Activated CD4-positive, alpha-beta T cell treated with anti-CD3 and anti-CD28 coated beads, Interleukin-2, amount 50 U/mL, for 24 hours (primary cell): ENCODE measurements around the gene SPAG17.

Source experiments
- DNase-seq, 2 donors: peaks; one replicate each; pipeline ENCODE4 v3.0.0-alpha.2; 2020; ENCODE audit warnings: low read depth in 1 of 2, low spot score in 1 of 2

SPAG17 gene

DNA sequence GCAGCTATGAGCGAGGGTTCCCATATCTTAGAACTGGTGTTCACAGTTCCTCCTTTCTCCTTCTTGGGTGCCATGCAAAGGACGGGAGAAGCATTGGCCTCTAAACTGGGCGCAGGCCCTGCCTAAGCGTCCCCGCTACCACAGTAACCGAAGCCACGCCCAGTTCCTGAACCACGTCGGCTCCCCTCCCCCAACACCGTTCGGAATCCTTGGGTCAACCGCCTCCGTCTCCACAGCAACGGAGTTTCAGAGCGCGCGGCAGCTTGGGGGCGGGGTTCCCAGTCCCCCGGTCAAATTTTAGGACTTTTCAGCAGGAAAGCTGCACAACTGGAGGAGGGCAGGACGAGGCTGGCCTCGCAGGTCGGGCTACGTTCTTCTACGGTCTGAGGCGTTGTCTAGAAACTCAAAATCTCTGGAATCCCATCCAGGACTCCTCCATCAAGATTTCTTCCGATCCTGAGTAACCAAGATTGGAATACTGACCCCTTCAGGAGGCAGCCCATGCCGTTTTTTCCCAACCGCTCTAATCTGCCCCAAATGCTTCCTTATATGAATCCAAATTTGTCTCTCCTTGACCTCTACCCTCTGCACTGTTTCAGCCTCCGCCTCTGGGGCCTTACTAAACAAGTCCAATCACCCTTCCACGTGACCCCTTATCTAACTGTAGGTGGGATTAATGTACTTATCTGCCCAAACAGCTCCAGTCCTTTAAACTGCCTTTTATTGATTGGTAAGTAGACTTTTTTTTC lies at the start of gene SPAG17:
SPAG17 (minus strand) TSS at position 145 of the 749 bp plus-strand sequence; CDS start at position 74, 71 bp downstream.
- DNase-seq, result no peak

DNA sequence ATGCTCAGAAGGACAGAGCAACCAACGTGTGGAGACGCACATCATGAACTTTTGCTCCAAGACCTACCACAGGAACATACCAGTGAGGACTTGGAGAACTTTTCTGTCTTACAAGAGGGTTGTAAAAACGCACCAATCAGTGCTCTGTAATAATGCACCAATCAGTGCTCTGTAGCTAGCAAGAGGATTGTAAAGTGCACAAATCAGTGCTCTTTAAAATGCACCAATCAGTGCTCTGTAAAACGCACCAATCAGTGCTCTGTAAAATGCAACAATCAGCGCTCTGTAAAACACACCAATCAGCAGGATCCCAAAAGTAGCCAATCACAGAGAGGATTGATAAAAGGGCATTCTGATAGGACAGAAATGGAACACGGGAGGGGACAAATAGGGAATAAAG lies 40.4 kb upstream of the SPAG17 start:
- DNase-seq, result no peak

DNA sequence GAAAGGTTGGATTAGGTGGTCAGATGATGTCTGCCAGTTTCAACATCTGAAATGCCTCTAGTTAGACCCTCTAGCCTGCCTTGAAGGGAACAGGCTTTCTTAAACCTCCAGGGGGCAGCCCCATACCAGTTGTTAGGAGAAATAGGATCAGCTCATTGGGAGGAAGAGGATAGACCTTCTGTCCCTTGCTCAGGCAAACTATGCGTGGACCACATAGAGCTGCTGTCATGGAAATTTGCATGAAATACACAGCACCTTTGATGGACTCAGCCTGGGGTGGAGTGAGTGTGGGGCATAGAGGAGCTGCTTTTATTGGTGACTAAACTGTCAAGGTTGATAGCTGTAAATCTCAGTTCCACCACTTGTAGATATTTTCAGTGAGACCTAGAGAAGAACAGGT lies 38.4 kb upstream of the SPAG17 start:
- no peak for DNase-seq

DNA sequence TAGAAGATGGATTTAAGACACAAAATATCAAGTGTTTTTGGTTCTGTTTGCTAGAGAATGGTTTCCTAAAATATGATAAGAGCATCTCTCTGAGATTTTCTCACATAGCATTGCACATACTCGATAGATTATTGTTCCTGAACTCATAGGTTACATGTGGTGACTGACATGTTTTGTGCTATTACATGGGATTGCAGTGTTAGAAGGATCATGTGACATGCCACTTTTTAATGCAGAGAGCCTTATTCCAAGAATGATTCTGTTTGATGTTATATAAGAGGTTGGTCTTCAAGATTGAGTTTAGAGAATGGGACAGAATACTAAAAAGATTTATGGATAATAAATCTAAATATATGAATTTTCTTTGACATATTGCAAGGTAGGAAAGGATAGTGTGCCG lies 34.4 kb upstream of the SPAG17 start:
- DNase-seq, result no peak

DNA sequence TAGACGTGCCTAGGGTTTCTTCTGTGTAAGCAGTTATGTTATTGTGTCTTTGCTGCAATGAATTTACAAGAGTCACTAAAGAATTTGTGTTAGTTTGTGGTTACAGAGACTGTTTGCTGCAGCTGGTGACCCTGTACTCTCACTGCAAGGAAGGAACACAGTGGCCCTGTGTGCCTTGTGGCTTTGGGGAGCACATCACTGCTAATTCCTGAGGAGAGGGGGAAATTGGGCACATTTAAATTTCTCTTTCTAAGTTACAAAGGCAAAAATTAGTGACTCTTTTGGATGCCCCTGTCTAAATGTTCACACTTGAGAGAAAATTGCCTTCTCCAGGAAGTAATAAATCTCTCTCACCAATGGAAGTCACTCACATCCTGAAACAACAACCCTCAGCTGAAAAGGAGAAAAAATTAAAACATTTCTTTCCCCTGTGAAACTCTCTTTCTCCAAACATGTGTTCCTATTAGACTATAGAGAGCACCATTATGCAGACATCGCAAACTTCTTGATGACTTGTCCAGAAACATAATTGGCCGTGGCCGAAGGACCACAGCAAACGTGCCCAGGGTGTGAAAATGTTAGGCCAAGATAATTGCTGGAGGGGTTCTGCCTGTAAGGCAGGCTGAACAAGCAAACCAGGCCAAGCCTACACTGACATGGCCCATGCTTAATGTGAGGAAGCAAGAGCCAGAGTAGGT lies 32.3 kb upstream of the SPAG17 start:
- no peak for DNase-seq

DNA sequence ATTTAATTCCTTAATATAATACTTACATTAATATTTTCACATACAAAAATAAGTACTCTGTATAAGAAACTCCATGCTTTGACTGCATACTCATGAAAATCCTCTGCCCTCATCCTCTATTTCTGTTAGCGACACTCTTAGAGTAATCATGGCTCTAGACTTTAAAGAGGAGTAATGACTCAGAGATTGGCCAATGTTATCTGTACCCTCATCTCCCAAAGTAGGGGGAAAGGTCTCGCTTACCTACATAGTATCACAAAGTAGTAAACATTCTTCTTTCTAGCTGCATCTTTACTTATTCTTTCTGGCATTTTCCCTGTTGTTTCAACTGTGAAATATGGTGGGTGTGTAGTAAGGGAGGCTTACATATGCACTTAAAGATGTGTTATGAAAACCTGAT lies 29.8 kb upstream of the SPAG17 start:
- no peak for DNase-seq

DNA sequence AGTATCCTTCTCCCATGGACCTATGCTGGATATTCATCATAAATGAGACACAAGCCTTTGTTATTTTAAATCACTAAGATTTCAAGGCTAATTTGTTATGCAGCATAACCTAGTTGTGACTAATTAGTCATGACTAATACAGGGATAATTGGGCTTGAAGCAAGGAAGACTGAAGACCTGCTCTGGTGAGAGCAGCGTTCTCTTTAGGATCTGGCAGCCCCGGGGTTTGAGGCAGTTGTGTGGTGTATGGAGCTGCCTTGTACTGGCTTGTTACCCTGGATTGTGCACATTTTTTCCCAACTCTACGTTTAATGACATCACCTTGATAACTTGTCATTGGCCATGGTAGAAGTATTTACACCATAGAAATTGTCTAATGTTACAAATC lies 25.7 kb upstream of the SPAG17 start:
- DNase-seq, result no peak

DNA sequence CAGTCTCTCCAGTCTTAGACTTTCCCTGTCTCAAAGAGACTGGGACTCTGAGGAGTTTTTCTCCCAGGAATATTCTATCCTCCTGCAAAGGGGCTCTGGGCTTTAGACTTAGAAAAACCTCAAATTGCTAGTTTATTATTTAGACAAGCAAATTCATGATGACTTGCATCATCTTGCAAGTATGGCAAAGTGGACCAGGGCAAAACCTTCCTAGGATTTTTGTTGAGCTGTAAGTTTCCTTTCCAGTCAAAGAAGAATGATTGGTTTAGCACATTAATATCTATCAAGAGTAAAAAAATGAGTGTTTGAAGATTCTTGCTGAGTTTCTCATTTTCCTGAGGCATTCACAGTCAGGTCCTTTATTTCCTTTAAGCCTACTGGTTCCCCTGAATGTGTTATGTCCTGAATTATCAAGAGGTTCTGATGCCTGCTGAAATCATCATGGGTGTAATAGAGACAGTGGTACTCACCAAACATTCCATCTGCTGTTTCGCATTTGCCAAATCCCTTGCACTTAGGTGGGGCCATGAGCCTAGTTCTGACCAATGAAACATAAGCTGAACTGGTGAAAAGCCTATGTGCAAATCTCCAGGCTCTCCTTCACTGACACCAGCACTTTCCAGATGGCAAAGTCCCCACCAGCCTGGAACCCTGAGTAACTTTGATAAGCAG lies 25.2 kb upstream of the SPAG17 start:
- DNase-seq, result no peak

DNA sequence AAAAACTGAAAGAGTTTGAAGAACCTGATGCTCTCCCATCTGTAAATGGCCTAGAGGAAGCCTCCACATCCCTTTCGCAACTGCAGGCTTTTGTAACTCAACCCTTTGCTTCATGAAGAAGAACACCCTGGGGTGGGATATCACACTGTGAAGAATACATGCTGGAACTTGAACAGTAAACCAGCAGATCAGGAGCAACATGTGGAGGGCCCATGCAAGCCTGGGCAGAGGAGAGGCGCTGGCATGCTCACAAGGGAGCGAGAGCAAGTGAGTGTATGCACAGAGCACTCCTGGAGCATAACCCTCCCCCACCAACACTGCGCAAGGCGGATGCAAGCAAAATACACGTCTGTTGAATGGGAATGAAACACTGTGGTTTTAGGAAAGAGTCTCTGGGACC lies 24.6 kb upstream of the SPAG17 start:
- no peak for DNase-seq

DNA sequence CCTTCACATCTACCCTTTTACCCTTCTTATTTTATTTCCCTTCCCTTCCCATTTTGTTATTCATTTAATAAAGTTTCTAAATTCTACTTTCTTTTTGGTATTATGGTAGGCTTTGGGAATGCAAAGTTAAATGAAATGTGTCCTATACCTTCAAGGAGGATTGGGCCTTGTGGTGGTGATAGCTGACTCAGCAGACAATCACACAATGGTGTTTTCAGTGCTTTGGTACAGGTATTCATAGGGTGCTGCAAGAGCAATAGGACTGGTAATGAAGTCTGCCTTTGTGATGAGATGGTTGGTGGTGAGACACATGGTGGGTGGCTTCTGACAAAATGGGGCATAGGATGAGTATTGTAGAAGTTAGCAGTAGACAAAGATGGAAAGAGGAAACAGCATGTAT lies 21.9 kb upstream of the SPAG17 start:
- DNase-seq, result no peak

DNA sequence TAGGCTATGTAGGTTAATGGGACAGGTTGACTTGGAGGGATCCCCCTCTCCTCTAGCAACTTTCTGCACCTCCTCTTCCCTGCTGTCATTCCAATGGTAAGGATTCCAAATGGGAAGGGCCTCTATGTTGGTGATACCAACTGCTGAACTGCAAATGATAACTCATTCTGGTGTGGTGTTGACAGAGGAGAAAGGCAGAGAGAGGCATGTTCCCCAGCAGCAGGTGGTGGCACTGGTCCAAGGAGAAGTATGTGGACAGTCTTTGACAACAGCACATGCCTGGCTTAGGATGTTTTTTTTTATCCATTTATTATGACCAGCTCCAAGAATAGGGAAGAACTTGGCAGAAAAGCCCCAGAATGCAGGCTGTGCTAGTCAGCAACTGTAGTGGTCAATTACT lies 19.6 kb upstream of the SPAG17 start:
- DNase-seq, result no peak

DNA sequence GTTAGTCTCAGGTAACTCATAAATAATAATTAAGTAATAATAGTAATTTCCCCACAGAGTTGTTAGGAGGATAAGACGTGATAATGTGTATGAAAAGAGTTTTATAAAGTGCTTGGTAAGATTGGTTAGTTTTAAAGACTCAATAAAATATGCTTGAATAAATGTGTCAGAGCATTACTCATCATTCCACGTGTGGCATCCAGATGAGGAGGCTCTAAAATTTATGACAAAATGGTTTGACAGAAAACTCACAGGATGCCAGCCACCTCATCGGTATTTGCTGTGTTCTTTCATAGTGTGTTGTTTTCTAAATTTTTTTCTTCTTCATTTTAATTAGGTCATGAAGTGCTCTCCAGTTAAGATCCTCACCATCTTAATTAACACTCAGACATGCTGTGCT lies 19.1 kb upstream of the SPAG17 start:
- no peak for DNase-seq

DNA sequence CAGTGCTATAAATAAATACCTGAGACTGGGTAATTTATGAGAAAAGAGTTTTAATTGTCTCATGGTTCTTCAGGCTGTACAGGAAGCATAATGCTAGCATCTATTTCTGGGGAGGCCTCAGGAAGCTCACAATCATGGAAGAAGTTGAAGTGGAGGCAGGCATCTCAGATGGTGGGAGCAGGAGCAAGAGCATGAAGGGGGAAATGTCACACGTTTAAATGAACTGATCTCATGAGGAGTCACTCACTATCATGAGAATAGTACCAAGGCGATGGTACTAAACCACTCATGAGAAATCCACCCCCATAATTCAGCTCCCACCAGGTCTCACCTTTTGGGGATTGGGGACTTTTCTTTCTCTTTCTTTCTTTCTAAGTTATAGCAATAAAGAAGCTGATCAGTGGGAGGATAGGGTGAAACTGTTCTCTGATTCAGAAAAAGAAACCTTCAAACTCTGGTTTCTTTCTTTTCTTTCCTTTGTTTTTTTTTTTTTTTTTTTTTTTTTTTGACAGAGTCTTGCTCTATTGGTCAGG lies 17.1 kb upstream of the SPAG17 start:
- no peak for DNase-seq

DNA sequence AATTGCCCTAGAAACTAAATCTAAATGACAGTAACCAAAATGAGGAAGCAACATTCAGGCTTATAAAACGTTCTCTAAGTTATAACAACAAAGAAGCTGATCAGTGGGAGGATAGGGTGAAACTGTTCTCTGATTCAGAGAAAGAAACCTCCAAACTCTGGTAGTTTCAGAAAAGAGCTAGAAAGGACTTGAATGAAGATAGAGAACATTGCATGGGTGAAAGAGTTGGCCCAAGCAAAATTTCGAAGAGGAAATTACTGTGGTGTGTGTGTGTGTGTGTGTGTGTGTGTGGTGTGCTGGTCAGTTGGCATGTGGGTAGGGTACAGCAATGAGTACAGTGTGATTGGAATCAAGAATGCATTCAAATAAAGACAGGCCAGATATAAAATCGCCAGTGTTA lies 16.5 kb upstream of the SPAG17 start:
- DNase-seq, result no peak

DNA sequence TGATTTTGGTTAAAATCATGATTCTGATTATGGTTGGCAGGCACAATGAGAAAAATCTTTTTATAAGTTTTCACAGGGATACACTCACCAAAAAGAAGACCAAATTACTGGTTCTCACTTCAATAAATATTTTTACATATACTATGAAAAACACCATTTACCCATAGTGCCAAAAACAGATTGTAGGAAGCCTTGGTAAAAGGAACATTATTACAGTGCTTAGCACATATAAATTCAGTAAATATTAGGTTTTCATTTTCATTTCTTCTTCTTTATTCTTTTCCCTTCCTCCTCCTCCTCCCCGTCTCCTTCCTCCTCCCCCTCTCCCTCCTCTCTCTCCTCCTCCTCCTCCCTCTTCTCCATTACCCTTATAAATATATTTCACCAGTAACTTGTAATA lies 15.8 kb upstream of the SPAG17 start:
- no peak for DNase-seq

DNA sequence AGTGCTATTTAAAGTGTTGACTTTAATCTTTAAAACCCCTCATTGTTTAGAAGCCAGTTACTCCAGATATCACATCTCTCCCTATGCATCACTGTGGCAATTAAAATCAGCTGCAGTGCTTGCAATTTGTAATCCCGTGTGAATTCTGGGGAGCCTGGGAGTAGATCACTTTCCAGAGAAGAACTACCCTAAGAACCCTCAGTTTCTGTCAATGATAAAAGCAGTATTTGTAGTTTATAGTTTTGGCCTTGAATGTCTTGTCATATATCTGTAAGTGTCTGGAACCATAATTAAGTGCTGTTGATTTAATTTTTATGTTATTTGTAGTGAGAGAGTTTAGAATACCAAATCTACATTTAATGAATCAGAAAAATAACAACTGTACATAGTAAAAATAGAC lies 5.5 kb upstream of the SPAG17 start:
- no peak for DNase-seq

DNA sequence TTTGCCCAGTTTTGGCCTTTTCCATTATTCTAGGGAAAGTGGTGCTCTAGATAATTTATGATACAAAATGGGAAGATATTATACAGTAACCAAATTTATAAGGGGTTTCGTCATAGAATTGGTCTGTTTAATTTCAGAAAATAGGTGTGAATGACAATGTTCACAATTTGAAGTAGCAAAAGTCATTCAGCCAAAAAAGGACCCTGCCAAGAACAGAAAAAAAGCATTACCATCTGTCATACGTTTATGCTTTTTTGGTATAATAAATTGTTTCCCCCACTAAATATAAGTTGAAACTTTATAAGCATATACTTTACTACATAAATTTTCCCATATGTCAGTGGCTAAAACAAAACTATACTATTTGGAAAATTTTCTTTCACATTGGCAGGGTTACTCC lies 4.5 kb upstream of the SPAG17 start:
- no peak for DNase-seq

DNA sequence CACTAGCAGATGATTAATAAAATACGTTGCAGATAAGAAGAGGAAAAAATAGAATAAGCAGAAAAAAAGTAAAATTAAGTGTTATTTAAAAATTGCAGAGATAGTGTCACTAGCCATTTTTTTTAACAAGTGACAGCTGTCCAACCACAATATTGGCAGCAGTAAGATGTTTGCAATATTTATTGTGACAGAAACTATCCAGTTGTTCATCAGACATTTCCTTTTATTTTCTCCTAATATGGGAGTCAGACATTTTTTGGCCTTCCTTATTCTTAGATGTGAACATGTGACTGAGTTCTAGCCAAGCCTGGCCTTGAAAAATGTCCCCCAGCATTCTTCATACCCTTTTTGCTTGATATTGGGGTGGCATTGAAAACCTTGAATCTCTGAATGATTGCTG lies 3.4 kb upstream of the SPAG17 start:
- DNase-seq, result no peak

DNA sequence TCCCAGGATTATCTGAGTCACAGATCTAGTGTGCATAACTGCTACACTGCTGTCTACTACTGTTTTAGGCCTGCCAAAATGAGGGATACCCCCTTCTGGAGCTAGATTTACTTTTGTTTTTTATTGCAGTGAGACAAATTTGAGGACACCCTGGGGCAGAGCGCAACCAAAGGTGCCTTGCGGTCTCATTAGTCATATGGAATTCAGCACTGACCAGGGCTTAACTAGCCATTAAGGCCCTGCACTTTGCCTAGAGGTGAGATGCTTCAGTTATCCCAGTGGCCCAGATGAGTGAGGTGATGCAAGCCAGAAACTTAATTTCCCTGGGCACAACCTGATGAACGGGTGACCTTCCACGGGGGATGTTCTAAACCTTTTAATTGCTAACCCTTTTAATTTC lies 998 bp upstream of the SPAG17 start:
- no peak for DNase-seq

DNA sequence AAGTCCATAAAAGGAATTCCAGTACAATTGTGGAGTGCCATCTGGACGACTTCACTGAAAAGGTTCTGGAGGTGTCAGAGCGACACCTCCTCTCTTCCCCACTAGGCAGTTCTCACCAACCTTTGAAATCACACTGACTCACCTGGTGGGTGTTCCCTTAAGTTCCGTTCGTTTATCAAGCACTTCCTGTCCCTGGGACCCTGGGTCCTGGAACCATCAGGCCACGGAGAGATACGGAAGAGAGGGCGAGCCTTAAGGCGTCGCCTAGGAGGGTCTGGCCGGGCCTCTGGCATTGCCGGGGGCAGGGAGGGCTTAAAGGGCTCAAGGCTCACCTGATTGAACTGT lies 317 bp downstream of the SPAG17 start:
- DNase-seq, result no peak

DNA sequence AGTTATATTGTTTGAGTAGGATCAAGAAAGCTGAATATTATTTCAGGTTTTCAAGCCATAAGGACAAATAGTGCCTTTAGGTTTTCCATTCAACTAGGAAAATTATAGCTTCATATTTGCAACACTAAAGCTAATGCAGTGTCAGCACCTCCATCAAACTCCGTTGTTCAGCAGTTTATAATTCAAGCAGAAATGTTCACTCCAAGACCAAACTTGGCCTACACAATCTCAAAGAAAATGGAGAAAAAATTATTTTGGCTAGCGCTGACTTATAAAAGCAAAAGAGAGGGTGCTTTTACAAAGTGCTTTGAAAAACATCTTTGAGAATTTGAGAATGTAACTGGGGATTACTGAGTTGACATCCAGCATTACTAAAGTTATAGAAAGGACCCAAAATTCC lies 1.4 kb downstream of the SPAG17 start:
- no peak for DNase-seq

DNA sequence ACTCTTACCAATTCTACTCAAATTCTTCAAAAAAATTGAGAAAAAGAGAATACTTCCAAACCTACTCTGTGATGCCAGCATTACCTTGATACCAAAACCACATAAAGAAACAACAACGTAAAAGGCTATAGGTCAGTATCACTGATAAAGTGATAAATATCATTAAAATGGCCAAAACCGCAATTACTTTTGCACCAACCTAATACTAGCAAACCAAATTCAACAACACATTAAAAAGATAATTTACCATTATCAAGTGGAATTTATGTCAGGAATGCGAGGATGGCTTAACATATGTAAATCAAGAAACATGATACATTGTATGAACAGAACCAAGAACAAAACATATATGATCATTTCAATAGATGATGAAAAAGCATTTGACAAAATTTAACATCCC lies 7.0 kb downstream of the SPAG17 start:
- no peak for DNase-seq
